ENCODE data around the gene IFTAP.

GRCh38 chr11:36683818-36684217, 89.5 kb downstream of the IFTAP start:
- no peak for TF ChIP-seq POLR2A (IDR thresholded peaks at IDR 0.05)
- TF ChIP-seq CTCF (IDR thresholded peaks at IDR 0.05): no peak

All from esophagus squamous epithelium (tissue), 4 donors.